ENCODE results near the gene RRM1. TPM values are rescaled to one million over a fixed set of nuclear protein-coding genes. Genes with fewer than 3 reads are reported as not detected.

Gene RRM1
- total RNA-seq, 1 donor, result 65.1 TPM

- Histone ChIP-seq H4K20me1 (ENCODE audit: insufficient read depth, low read length) (no peaks in the 10 kb centered on the region), H3K4me1 (ENCODE audit: insufficient read depth, low read length) (peaks cover 19% of the 10 kb centered on the region), H3K9me3 (ENCODE audit: low read depth, low read length) (no peaks in the 10 kb centered on the region), H3K36me3 (ENCODE audit: insufficient read depth, low read length) (no peaks in the 10 kb centered on the region), H3K4me2 (ENCODE audit: insufficient read depth, low read length) (peak overlapping the region; percentile 86), H2AFZ (ENCODE audit: low read length) (peak overlapping the region; percentile 94), H3K4me3 (ENCODE audit: insufficient read depth, low read length) (peak overlapping the region; percentile 89), H3K27me3 (ENCODE audit: insufficient read depth, low read length) (no peaks in the 10 kb centered on the region), H3K27ac (ENCODE audit: low read depth, low read length) (peak overlapping the region; percentile 84), H3K79me2 (ENCODE audit: insufficient read depth, low read length) (peaks cover 39% of the 10 kb centered on the region)
- no peak for DNase-seq (ENCODE audit: insufficient read length, low spot score, missing footprints)
- TF ChIP-seq CTCF (IDR thresholded peaks at IDR 0.05; ENCODE audit: extremely low read depth, low read depth, low read length), result no peak
Observed at GRCh38 chr11:4093519-4094347, 866 bp upstream of the RRM1 start.

GRCh38 chr11:4095509-4096230 lies 1.1 kb downstream of the RRM1 start:
- Histone ChIP-seq H3K27ac (ENCODE audit: low read depth, low read length) (peak overlapping the region; percentile 84), H3K9me3 (ENCODE audit: low read depth, low read length) (no peaks in the 10 kb centered on the region), H3K27me3 (ENCODE audit: insufficient read depth, low read length) (no peaks in the 10 kb centered on the region), H3K4me3 (ENCODE audit: insufficient read depth, low read length) (peak overlapping the region; percentile 89), H4K20me1 (ENCODE audit: insufficient read depth, low read length) (no peaks in the 10 kb centered on the region), H2AFZ (ENCODE audit: low read length) (peak overlapping the region; percentile 94), H3K79me2 (ENCODE audit: insufficient read depth, low read length) (peaks cover 57% of the 10 kb centered on the region), H3K4me2 (ENCODE audit: insufficient read depth, low read length) (peak overlapping the region; percentile 86), H3K4me1 (ENCODE audit: insufficient read depth, low read length) (peaks cover 19% of the 10 kb centered on the region), H3K36me3 (ENCODE audit: insufficient read depth, low read length) (no peaks in the 10 kb centered on the region)
- TF ChIP-seq CTCF (IDR thresholded peaks at IDR 0.05; ENCODE audit: extremely low read depth, low read depth, low read length), result no peak
- DNase-seq (ENCODE audit: insufficient read length, low spot score, missing footprints), result peak; percentile 54

- Histone ChIP-seq H3K4me2 (ENCODE audit: insufficient read depth, low read length) (no peak overlapping the region), H3K4me1 (ENCODE audit: insufficient read depth, low read length) (peaks cover 19% of the 10 kb centered on the region), H3K9me3 (ENCODE audit: low read depth, low read length) (no peaks in the 10 kb centered on the region), H3K4me3 (ENCODE audit: insufficient read depth, low read length) (no peak overlapping the region), H2AFZ (ENCODE audit: low read length) (no peak overlapping the region), H4K20me1 (ENCODE audit: insufficient read depth, low read length) (no peaks in the 10 kb centered on the region), H3K27me3 (ENCODE audit: insufficient read depth, low read length) (no peaks in the 10 kb centered on the region), H3K36me3 (ENCODE audit: insufficient read depth, low read length) (peaks cover 13% of the 10 kb centered on the region), H3K79me2 (ENCODE audit: insufficient read depth, low read length) (peaks cover 77% of the 10 kb centered on the region), H3K27ac (ENCODE audit: low read depth, low read length) (no peak overlapping the region)
- no peak for TF ChIP-seq CTCF (IDR thresholded peaks at IDR 0.05; ENCODE audit: extremely low read depth, low read depth, low read length)
- DNase-seq (ENCODE audit: insufficient read length, low spot score, missing footprints), result no peak
Observed at GRCh38 chr11:4098026-4098621, 3.5 kb downstream of the RRM1 start.

- H3K4me2 ChIP-seq (ENCODE audit: insufficient read depth, low read length), result no peak overlapping the region
- no peaks in the 10 kb centered on the region for H3K9me3 ChIP-seq (ENCODE audit: low read depth, low read length)
- peaks cover 70% of the 10 kb centered on the region for H3K79me2 ChIP-seq (ENCODE audit: insufficient read depth, low read length)
- no peaks in the 10 kb centered on the region for H4K20me1 ChIP-seq (ENCODE audit: insufficient read depth, low read length)
- no peaks in the 10 kb centered on the region for H3K4me1 ChIP-seq (ENCODE audit: insufficient read depth, low read length)
- no peak for TF ChIP-seq CTCF (IDR thresholded peaks at IDR 0.05; ENCODE audit: extremely low read depth, low read depth, low read length)
- H2AFZ ChIP-seq (ENCODE audit: low read length), result no peak overlapping the region
- no peak for DNase-seq (ENCODE audit: insufficient read length, low spot score, missing footprints)
- H3K27me3 ChIP-seq (ENCODE audit: insufficient read depth, low read length), result no peaks in the 10 kb centered on the region
- peaks cover 42% of the 10 kb centered on the region for H3K36me3 ChIP-seq (ENCODE audit: insufficient read depth, low read length)
- no peak overlapping the region for H3K27ac ChIP-seq (ENCODE audit: low read depth, low read length)
- H3K4me3 ChIP-seq (ENCODE audit: insufficient read depth, low read length), result no peak overlapping the region
Observed at GRCh38 chr11:4102711-4103110, 8.1 kb downstream of the RRM1 start.
